ENCODE results near the gene SYNE1. TPM values are rescaled to one million over a fixed set of nuclear protein-coding genes. Genes with fewer than 3 reads are reported as not detected.

Gene SYNE1
- total and polyA plus RNA-seq, 7 donors = 7.2 to 203 (median 86.4) TPM

DNA sequence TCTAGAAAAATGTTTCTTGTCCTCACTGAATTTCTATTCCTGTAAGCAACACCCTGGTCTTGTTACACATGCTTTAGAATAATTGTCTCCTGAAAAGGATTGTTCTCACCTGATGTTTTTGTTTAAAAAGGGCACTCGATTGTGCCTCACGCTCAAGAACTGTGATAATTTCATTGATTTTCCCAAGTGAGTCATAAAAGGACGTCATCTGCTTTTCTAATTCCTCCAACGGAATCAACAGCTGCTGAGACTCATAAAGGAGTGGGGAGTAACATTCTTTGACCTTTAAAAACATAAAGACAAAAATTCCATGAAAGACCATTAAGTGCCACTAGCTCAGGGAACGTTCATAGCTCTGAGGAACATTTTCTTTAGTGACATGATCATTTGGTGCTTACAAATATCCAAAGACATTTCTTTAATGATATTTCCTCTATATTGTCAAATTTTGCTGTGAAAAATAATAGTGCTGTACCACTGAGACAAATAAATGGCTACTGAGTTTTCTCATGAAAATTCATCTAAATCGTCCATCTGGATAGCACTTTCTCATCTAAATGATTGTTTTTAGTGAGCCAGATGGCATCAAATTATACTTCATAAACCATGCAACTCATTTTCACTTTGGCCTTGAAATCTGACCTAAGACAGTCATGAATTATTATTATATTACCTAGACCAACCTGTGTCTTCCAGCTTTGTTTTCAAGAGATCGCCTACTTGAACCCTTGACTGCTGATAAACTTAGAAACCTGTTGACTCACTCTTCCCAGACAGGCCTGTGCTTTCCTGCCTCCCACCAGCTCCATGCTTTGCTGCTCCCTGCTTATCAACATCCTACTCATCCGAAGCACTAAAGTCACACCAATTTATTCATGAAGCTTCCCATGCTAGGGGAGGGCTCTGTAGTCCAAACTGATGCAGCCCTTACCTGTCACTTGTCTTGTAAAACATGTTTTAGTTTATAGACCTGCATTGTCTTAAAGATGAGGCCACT lies 178.2 kb downstream of the SYNE1 start:
- Histone ChIP-seq H3K9me3 (no peaks in the 10 kb centered on the region), H3K36me3 (peaks cover 0 to 6% (median 0%) of the 10 kb centered on the region in 4 donors), H3K27ac (no peak overlapping the region), H3K4me1 (no peaks in the 10 kb centered on the region), H3K27me3 (no peaks in the 10 kb centered on the region), H3K4me3 (no peak overlapping the region)
- no peak for TF ChIP-seq POLR2AphosphoS5 (IDR thresholded peaks at IDR 0.05)
- TF ChIP-seq, protein P1, sequence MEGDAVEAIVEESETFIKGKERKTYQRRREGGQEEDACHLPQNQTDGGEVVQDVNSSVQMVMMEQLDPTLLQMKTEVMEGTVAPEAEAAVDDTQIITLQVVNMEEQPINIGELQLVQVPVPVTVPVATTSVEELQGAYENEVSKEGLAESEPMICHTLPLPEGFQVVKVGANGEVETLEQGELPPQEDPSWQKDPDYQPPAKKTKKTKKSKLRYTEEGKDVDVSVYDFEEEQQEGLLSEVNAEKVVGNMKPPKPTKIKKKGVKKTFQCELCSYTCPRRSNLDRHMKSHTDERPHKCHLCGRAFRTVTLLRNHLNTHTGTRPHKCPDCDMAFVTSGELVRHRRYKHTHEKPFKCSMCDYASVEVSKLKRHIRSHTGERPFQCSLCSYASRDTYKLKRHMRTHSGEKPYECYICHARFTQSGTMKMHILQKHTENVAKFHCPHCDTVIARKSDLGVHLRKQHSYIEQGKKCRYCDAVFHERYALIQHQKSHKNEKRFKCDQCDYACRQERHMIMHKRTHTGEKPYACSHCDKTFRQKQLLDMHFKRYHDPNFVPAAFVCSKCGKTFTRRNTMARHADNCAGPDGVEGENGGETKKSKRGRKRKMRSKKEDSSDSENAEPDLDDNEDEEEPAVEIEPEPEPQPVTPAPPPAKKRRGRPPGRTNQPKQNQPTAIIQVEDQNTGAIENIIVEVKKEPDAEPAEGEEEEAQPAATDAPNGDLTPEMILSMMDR (IDR thresholded peaks at IDR 0.05) = no peak
- no peak for TF ChIP-seq POLR2A (IDR thresholded peaks at IDR 0.05)
- TF ChIP-seq EP300 (IDR thresholded peaks at IDR 0.05) = no peak
- intact Hi-C loops (cut with DNase I) = no loop called here
- 35 to 61% methylated on average over 8 of the region's 8 CpGs for WGBS, 2 donors
- no peak for DNase-seq

DNA sequence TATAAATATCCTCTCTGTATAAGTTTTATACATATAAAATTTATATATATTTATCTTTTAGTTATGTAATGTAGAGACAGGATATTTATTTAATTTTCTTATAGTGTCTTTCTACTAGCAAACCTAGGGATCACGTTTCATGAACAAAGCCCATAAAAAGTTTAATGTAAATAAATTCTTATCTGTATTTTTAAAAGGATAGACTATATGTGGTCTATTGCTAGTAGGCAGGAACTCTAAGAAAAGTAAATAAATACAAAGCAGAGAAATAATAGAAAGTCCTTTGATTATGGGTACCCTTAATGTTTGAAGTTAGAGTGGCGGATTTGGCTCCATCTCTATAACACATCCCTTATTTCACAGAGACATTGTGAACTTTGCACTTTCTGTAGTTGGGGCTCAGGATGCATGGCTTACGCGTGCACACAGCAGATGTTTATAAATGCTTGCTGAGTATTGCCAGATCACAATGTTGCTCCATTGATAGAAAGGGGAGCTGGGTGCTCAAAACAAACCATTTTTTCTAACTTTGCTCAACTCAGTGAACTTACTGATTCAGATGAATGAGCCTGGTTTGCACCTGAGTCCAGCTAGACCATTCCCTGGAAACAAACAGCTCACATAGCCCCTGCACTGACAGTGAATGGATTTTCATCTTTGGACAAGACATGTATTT lies 179.1 kb downstream of the SYNE1 start:
- WGBS, 2 donors = 37 to 63% methylated on average over 4 of the region's 4 CpGs
- Histone ChIP-seq H3K4me3 (no peak overlapping the region), H3K4me1 (no peaks in the 10 kb centered on the region), H3K9me3 (no peaks in the 10 kb centered on the region), H3K27ac (no peak overlapping the region), H3K27me3 (no peaks in the 10 kb centered on the region), H3K36me3 (peaks cover 0 to 6% (median 0%) of the 10 kb centered on the region in 4 donors)
- DNase-seq = no peak
- TF ChIP-seq, protein P1 (IDR thresholded peaks at IDR 0.05) = no peak
- TF ChIP-seq EP300 (IDR thresholded peaks at IDR 0.05) = no peak
- intact Hi-C loops (cut with DNase I) = no loop called here

DNA sequence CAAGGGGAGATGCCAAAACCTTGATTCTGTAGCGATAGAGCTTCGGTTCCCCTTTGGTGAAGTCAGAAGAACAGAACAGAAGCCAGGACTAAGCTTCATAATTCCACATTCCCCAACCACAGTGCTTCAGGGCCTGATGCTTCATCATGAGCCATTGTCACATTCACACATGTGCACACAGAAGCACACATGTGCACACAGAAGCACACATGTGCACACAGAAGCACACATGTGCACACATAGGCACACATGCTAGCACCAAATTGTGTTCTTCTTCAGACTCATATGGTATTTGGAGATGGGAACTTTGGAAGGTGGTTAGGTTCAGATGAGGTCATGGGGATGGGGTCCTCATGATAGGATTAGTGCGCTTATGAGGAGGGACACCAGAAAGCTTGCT lies 183.2 kb downstream of the SYNE1 start:
- H3K27me3 ChIP-seq = no peaks in the 10 kb centered on the region
- H3K4me3 ChIP-seq = no peak overlapping the region
- intact Hi-C loops (cut with DNase I) = no loop called here
- H3K36me3 ChIP-seq = peaks cover 0 to 6% (median 0%) of the 10 kb centered on the region in 4 donors
- H3K4me1 ChIP-seq = no peaks in the 10 kb centered on the region
- TF ChIP-seq EP300 (IDR thresholded peaks at IDR 0.05) (no peak), POLR2AphosphoS5 (IDR thresholded peaks at IDR 0.05) (no peak), POLR2A (IDR thresholded peaks at IDR 0.05) (no peak)
- TF ChIP-seq, protein P1 (IDR thresholded peaks at IDR 0.05) = no peak
- DNase-seq = no peak
- no peak overlapping the region for H3K27ac ChIP-seq
- no peaks in the 10 kb centered on the region for H3K9me3 ChIP-seq
- WGBS, 2 donors = 93 to 95% methylated on average over 3 of the region's 3 CpGs

DNA sequence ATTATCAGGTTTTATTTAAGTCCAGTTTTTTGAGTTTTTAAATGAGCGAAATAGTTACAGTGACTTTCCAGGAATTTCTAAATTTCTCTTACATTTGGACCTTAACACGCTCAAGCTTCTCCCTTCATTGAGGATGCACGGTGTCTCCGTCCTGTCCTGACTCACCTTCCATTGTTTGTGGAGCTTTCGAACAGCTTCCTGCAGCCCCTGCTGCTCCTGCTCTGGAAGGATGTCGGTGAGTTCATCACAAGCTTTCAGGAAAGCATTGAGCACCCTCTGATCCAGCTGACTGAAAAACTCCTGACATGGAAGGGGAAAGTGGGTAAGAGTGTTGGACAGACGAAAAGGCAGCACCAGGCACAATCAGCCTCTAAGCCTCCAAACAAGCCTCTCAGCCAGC lies 183.7 kb downstream of the SYNE1 start:
- Histone ChIP-seq H3K9me3 (no peaks in the 10 kb centered on the region), H3K4me1 (no peaks in the 10 kb centered on the region), H3K36me3 (peaks cover 0 to 6% (median 0%) of the 10 kb centered on the region in 4 donors), H3K27me3 (no peaks in the 10 kb centered on the region), H3K27ac (no peak overlapping the region), H3K4me3 (no peak overlapping the region)
- DNase-seq = no peak
- whole genome bisulfite sequencing, 2 donors = 75 to 82% methylated on average over 7 of the region's 7 CpGs
- intact Hi-C loops (cut with DNase I) = no loop called here
- TF ChIP-seq POLR2A (IDR thresholded peaks at IDR 0.05) = no peak
- TF ChIP-seq, protein P1 (IDR thresholded peaks at IDR 0.05) = no peak
- no peak for TF ChIP-seq POLR2AphosphoS5 (IDR thresholded peaks at IDR 0.05)
- no peak for TF ChIP-seq EP300 (IDR thresholded peaks at IDR 0.05)

Data from sigmoid colon (tissue), 7 donors.